GM03348 (cell line): ENCODE results near the gene CRB3.

Experiments
- DNase-seq: peaks from one replicate; pipeline ENCODE4 v3.0.0; 2012; ENCODE audit warnings: low spot score

CRB3 gene

GRCh38 chr19:6466526-6467248 lies 2.6 kb downstream of the CRB3 start:
- DNase-seq: no peak

- DNase-seq: no peak
Measured at GRCh38 chr19:6467384-6467783, 3.3 kb downstream of the CRB3 start.

GRCh38 chr19:6470173-6470572 lies 6.1 kb downstream of the CRB3 start:
- DNase-seq: no peak

- no peak for DNase-seq
Measured at GRCh38 chr19:6471076-6471475, 7.0 kb downstream of the CRB3 start.

GRCh38 chr19:6472713-6473112 lies 8.6 kb downstream of the CRB3 start:
- DNase-seq: no peak

- no peak for DNase-seq
Measured at GRCh38 chr19:6473647-6474046, 9.6 kb downstream of the CRB3 start.

- no peak for DNase-seq
Measured at GRCh38 chr19:6475321-6476108, 11.4 kb downstream of the CRB3 start.

GRCh38 chr19:6476155-6476895 lies 12.3 kb downstream of the CRB3 start:
- DNase-seq: peak; percentile 73

GRCh38 chr19:6476896-6477431 lies 12.9 kb downstream of the CRB3 start:
- DNase-seq: no peak

- no peak for DNase-seq
Measured at GRCh38 chr19:6478815-6479214, 14.7 kb downstream of the CRB3 start.

GRCh38 chr19:6479836-6480398 lies 15.8 kb downstream of the CRB3 start:
- no peak for DNase-seq

- no peak for DNase-seq
Measured at GRCh38 chr19:6480848-6481415, 16.9 kb downstream of the CRB3 start.

GRCh38 chr19:6481541-6482342 lies 17.7 kb downstream of the CRB3 start, which contains the start of gene DENND1C:
Gene DENND1C, minus strand, starts transcription at chr19:6481787. Its CDS starts 92 bp downstream, at chr19:6481695.
- peak; percentile 57 for DNase-seq

GRCh38 chr19:6482343-6482686 lies 18.2 kb downstream of the CRB3 start:
- no peak for DNase-seq

GRCh38 chr19:6483235-6483634 lies 19.2 kb downstream of the CRB3 start:
- no peak for DNase-seq

GRCh38 chr19:6484230-6484629 lies 20.2 kb downstream of the CRB3 start:
- DNase-seq: no peak

GRCh38 chr19:6484831-6485230 lies 20.8 kb downstream of the CRB3 start:
- no peak for DNase-seq

GRCh38 chr19:6489278-6490061 lies 25.4 kb downstream of the CRB3 start:
- no peak for DNase-seq

GRCh38 chr19:6490134-6490533 lies 26.1 kb downstream of the CRB3 start:
- no peak for DNase-seq
